Activated naive CD4-positive, alpha-beta T cell treated with anti-CD3 and anti-CD28 coated beads, Interleukin-2, amount 50 U/mL, for 72 hours (primary cell): ENCODE results near the gene AVPR2. TPM values are rescaled to one million over a fixed set of nuclear protein-coding genes. Genes with fewer than 3 reads are reported as not detected.
A peak's percentile ranks its signal among the peaks of the same experiment; 100 is the strongest.

Experiments
- ATAC-seq, 2 donors: fragments of 150-1000 bp; cut with Tn5 transposase; 2 replicates each; pipeline ENCODE4 v1.10.0; 2021; ENCODE audit warnings: mild to moderate bottlenecking in 2 of 2, moderate library complexity in 2 of 2
- DNase-seq, 2 donors: peaks; one replicate each; pipeline ENCODE4 v3.0.0; 2021 to 2022; ENCODE audit warnings: low spot score in 2 of 2
- H3K27ac Mint-ChIP-seq, 2 donors: one replicate each; pipeline ENCODE4 v1.8.0; 2022; ENCODE audit warnings: mild to moderate bottlenecking in 2 of 2, mixed read lengths in 2 of 2
- H3K36me3 Mint-ChIP-seq, 2 donors: one replicate each; pipeline ENCODE4 v1.8.0; 2022; ENCODE audit warnings: mixed read lengths in 2 of 2
- H3K9me3 Mint-ChIP-seq, 2 donors: one replicate each; pipeline ENCODE4 v1.8.0; 2022; ENCODE audit warnings: mixed read lengths in 2 of 2
- total RNA-seq, 2 donors: library from RNA; stranded (reverse); gene quantifications; one replicate each; pipeline ENCODE4 v1.2.3, GENCODE V29; 2022

The AVPR2 gene
- total RNA-seq, 2 donors from 2014 or later, result not detected

GRCh38 chrX:153919281-153919680 is 14.8 kb downstream of the AVPR2 start:
- H3K9me3 Mint-ChIP-seq, result no peaks in the 10 kb centered on the region
- DNase-seq, result no peak
- ATAC-seq, result no peak
- H3K27ac Mint-ChIP-seq, result no peak overlapping the region
- H3K36me3 Mint-ChIP-seq, result peaks cover 2 to 8% of the 10 kb centered on the region in 2 donors

GRCh38 chrX:153920546-153920945 is 16.1 kb downstream of the AVPR2 start:
- Mint-ChIP-seq H3K36me3 (peaks cover 14% of the 10 kb centered on the region in 2 donors), H3K27ac (no peak overlapping the region), H3K9me3 (no peaks in the 10 kb centered on the region)
- DNase-seq, result no peak
- no peak for ATAC-seq

GRCh38 chrX:153921070-153921469 is 16.6 kb downstream of the AVPR2 start:
- Mint-ChIP-seq H3K9me3 (no peaks in the 10 kb centered on the region), H3K27ac (peak overlapping the region in 1 of 2 donors; percentile 74), H3K36me3 (peaks cover 15 to 17% of the 10 kb centered on the region in 2 donors)
- DNase-seq (no peak), ATAC-seq (no peak)

- ATAC-seq (no peak), DNase-seq (no peak)
- Mint-ChIP-seq H3K9me3 (no peaks in the 10 kb centered on the region), H3K36me3 (peaks cover 15 to 17% of the 10 kb centered on the region in 2 donors), H3K27ac (peak overlapping the region; percentile 44 to 94)
Observed at GRCh38 chrX:153921511-153922446, 17.3 kb downstream of the AVPR2 start.

GRCh38 chrX:153922932-153923857 is 18.7 kb downstream of the AVPR2 start:
- no peak for ATAC-seq
- Mint-ChIP-seq H3K27ac (peak overlapping the region; percentile 60 to 94), H3K9me3 (no peaks in the 10 kb centered on the region), H3K36me3 (peaks cover 12 to 15% of the 10 kb centered on the region in 2 donors)
- no peak for DNase-seq

GRCh38 chrX:153924149-153924861 is 19.8 kb downstream of the AVPR2 start:
- DNase-seq (no peak), ATAC-seq (no peak)

GRCh38 chrX:153925387-153925738 is 20.9 kb downstream of the AVPR2 start:
- Mint-ChIP-seq H3K36me3 (peaks cover 12 to 15% of the 10 kb centered on the region in 2 donors), H3K9me3 (no peaks in the 10 kb centered on the region), H3K27ac (peak overlapping the region; percentile 94 to 97)
- DNase-seq, result no peak
- ATAC-seq, result no peak

More at GRCh38 chrX:153924149-153924861, 19.8 kb downstream of the AVPR2 start:
- Mint-ChIP-seq H3K9me3 (no peaks in the 10 kb centered on the region), H3K36me3 (peaks cover 12 to 15% of the 10 kb centered on the region in 2 donors), H3K27ac (peak overlapping the region; percentile 94 to 97)

- DNase-seq (peak; percentile 51 to 73), ATAC-seq (peak; percentile 11 to 34)
- Mint-ChIP-seq H3K36me3 (peaks cover 12 to 15% of the 10 kb centered on the region in 2 donors), H3K9me3 (no peaks in the 10 kb centered on the region), H3K27ac (peak within 1 kb of the TSS; percentile 94 to 97)
Observed at GRCh38 chrX:153925739-153926551, 21.5 kb downstream of the AVPR2 start, which contains the start of gene ARHGAP4. ARHGAP4 (minus strand) TSS chrX:153926264; CDS start chrX:153926202, 62 bp downstream.

GRCh38 chrX:153926552-153926857 is 22.0 kb downstream of the AVPR2 start:
- H3K27ac Mint-ChIP-seq, result peak overlapping the region; percentile 94 to 96
- DNase-seq (peak in 1 of 2 donors; percentile 68), ATAC-seq (peak; percentile 10 to 13)
- H3K36me3 Mint-ChIP-seq, result peaks cover 12 to 17% of the 10 kb centered on the region in 2 donors
- H3K9me3 Mint-ChIP-seq, result no peaks in the 10 kb centered on the region

- no peaks in the 10 kb centered on the region for H3K9me3 Mint-ChIP-seq
- H3K36me3 Mint-ChIP-seq, result peaks cover 12 to 21% of the 10 kb centered on the region in 2 donors
- ATAC-seq (peak; percentile 47 to 54), DNase-seq (peak; percentile 55 to 76)
- peak overlapping the region; percentile 94 to 96 for H3K27ac Mint-ChIP-seq
Observed at GRCh38 chrX:153926858-153927671, 22.6 kb downstream of the AVPR2 start.

GRCh38 chrX:153927672-153927921 is 23.1 kb downstream of the AVPR2 start:
- Mint-ChIP-seq H3K9me3 (no peaks in the 10 kb centered on the region), H3K36me3 (peaks cover 12 to 21% of the 10 kb centered on the region in 2 donors), H3K27ac (peak overlapping the region; percentile 94 to 96)
- DNase-seq (no peak), ATAC-seq (no peak)

GRCh38 chrX:153927922-153928760 is 23.7 kb downstream of the AVPR2 start:
- H3K9me3 Mint-ChIP-seq, result no peaks in the 10 kb centered on the region
- peak; percentile 86 to 97 for DNase-seq
- peak overlapping the region; percentile 94 to 96 for H3K27ac Mint-ChIP-seq
- ATAC-seq, result peak; percentile 76 to 80
- H3K36me3 Mint-ChIP-seq, result peaks cover 12 to 21% of the 10 kb centered on the region in 2 donors

GRCh38 chrX:153928846-153929245 is 24.4 kb downstream of the AVPR2 start:
- DNase-seq, result no peak
- Mint-ChIP-seq H3K9me3 (no peaks in the 10 kb centered on the region), H3K27ac (peak overlapping the region in 1 of 2 donors; percentile 94), H3K36me3 (peaks cover 12 to 23% of the 10 kb centered on the region in 2 donors)
- ATAC-seq, result no peak

GRCh38 chrX:153929576-153929975 is 25.1 kb downstream of the AVPR2 start:
- ATAC-seq (no peak), DNase-seq (no peak)
- Mint-ChIP-seq H3K36me3 (peaks cover 6 to 23% of the 10 kb centered on the region in 2 donors), H3K9me3 (no peaks in the 10 kb centered on the region), H3K27ac (peak overlapping the region in 1 of 2 donors; percentile 77)
